Left ventricle myocardium superior (tissue), 1 donor: Measurements from ENCODE around the gene BLOC1S4. TPM values are rescaled to one million over a fixed set of nuclear protein-coding genes. Genes with fewer than 3 reads are reported as not detected.
"Not testable (repeated sequence)": the region's sequence is repeated elsewhere in the genome, so short reads cannot be mapped to it uniquely, and the experiment has no call there.

Source experiments
- ATAC-seq: fragments of 200-7000 bp; cut with Tn5 transposase; one replicate; pipeline ENCODE4 v1.9.1; 2020; ENCODE audit warnings: mild to moderate bottlenecking, moderate library complexity
- DNase-seq: peaks from one replicate; pipeline ENCODE4 v3.0.0-alpha.2; 2020
- intact Hi-C: fragments of 100-400 bp; cut with micrococcal nuclease; formaldehyde crosslinking; loops from one replicate; pipeline ENCODE4 v1.11.0; 2022
- total RNA-seq: library from RNA; stranded (reverse); fragmentation: NEBNext Ultra II Directional; extraction: Animal tissue kit (Norgen Biotek cat#: 25700); gene quantifications from one replicate; pipeline ENCODE4 v1.2.1, GENCODE V29; 2021
- donor health status: DM: no; HTN: yes; CAD: no; lungs with severe emphysema.

Gene BLOC1S4
- total RNA-seq, 1 donor from 2014 or later = 7.3 TPM

DNA sequence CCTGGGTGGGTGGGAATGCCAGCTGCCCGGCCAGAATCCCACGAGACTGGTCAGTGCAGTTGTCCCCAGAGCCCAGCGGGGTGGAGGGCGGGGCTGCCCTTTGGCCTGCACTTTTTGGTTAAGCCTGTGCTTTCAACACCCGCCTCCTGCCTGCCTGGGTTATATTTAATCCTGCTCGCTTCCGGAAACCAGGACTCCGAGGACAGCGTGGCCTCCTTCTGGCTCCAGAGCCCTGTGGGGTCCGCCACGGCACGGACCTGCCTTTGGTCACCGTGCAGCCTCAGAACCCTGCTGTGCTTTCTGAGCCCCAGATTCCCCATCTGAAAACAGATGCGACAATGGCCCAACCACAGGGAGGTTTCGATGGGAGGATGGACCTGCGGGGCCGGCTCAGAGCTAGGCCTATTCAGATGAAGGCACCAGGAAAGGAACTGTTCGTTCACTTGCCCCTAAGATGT lies 37.2 kb downstream of the BLOC1S4 start:
- DNase-seq (peak; percentile 65), ATAC-seq (peak; percentile 24)
- intact Hi-C loops = no loop called here

GRCh38 chr4:6753891-6754290 lies 37.9 kb downstream of the BLOC1S4 start:
- ATAC-seq = no peak
- intact Hi-C loops = no loop called here
- no peak for DNase-seq

DNA sequence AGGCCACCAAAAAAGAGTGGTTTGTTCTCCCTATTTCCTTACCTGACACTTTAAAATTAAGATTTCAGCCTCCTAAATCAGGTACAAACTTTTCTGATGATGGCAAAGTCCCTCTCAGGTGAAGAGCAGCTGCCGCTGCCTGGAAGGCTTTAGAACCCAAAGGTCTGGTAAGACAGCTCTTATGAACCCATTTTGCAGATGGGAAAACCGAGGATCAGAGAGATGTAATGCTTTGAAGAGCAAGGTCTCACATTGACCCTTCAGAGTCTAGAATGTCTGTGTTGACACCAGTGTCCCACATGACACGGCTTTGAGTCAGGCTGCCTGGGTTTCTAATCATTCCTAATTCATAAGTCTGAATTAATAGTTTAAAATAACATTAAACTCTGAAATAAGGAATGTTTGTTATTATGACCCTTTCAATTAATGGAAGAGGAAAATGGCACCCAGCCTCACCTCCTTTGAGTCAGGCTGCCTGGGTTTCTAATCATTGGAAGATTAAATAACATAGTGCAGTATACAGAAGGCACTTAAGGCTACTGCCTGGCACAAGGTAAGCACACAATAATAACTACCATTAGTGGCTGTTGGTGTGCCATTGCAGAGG lies 38.6 kb downstream of the BLOC1S4 start:
- intact Hi-C loops = no loop called here
- ATAC-seq (no peak), DNase-seq (no peak)

DNA sequence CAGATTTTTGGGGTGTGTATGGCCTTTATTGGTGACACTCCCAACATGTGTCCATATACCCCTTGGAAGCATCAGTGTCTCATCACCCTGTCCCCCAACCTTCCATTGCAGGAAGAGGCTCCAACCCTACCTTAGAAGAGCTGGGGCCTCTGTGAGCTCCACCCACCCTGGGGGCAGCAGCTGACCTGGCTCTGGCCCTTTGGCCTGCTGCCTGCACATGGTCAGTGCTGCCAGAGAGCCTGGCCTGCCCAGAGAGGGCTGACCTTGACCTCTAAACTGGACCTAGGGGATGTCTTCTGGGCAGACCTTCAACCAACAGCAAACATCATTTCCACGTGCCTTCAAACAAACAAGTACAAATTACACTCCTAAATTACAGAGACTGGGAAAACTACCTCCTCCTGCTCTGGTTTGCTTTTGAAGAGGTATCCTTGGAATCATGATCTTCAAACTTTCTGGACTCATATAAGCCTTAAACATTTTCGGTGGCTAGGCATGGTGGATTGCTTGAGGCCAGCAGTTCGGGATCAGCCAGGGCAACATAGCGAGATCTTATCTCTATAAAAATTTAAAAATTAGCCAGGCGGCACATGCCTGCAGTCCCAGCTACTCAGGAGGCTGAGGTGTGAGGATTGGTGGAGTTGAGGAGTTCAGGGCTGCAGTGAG lies 39.2 kb downstream of the BLOC1S4 start:
- no peak for DNase-seq
- ATAC-seq = no peak
- intact Hi-C loops = no loop called here

DNA sequence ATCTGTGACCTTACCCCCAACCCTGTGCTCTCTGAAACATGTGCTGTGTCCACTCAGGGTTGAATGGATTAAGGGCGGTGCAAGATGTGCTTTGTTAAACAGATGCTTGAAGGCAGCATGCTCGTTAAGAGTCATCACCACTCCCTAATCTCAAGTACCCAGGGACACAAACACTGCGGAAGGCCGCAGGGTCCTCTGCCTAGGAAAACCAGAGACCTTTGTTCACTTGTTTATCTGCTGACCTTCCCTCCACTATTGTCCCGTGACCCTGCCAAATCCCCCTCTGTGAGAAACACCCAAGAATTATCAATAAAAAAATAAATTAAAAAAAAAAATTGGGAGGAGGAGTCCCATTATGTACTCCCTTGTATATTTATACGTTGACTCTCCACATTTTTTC lies 40.4 kb downstream of the BLOC1S4 start:
- ATAC-seq, intact Hi-C loops, DNase-seq: not testable (repeated sequence)

DNA sequence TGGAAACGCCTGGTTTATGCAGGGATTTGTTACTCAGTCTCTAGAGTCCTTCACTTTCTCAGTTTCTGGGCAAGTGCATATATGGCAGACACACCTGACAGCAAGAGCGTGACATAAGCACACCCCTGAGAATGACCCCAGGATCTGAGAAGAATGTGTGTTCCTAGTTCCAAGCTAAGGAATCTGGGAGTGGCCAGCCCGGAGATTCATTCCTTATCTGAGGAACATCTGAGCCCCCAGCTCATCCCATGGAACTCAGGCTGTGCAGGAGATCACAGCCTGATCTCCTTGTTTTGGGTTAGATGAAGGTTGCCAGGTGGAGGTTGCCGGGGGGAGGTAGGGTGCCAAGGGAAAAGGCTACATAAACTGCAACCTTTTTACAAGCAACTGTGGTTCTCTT lies 42.8 kb downstream of the BLOC1S4 start:
- intact Hi-C loops = no loop called here
- DNase-seq (no peak), ATAC-seq (no peak)

DNA sequence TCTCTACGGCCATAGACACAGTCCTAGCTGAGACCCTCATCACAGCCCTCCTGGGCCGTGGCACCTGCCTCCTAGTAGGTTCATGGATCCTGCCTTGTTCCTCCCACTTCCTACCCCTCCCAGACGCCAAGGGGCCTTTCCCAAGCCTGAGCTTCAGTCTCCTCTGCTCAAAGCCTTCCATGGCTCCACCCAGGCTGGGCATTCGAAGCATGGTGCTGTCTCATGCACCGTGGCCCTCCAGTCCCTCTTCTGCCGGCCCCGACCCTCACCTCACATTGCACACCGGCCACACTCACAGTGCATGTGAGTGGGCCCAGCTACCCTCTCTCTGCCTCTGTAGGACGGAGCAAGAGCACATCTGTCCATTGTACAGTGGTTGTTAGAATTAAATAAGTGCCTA lies 44.9 kb downstream of the BLOC1S4 start:
- intact Hi-C loops = no loop called here
- ATAC-seq (no peak), DNase-seq (no peak)

- intact Hi-C loops = no loop called here
- ATAC-seq (no peak), DNase-seq (no peak)
Observed at GRCh38 chr4:6761649-6762615, 46.0 kb downstream of the BLOC1S4 start.

DNA sequence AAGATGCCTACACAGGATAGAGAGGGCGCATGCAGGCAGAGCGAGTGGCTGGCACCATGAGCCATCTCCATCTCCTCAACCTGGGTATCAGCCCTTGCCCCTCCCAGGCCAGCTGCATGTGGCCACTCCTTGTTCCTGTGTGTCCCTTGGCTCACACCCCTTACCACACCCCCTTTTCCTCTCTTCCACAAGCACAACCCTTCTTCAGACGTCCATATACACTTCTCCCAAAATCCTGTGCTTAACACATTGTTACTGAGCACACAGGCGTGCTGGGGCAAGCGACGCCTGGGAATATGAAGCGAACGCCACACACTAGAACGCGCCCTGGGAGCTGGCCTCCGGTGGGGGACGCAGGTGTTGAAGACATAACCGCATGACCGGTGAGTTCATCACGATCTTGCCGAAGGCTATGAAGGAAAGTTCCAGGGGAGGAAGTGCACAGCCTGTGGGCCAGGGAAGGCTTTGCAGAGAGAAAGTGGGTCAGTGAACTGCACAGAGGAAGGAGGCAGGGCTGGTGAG lies 47.4 kb downstream of the BLOC1S4 start:
- no peak for ATAC-seq
- intact Hi-C loops = no loop called here
- no peak for DNase-seq

DNA sequence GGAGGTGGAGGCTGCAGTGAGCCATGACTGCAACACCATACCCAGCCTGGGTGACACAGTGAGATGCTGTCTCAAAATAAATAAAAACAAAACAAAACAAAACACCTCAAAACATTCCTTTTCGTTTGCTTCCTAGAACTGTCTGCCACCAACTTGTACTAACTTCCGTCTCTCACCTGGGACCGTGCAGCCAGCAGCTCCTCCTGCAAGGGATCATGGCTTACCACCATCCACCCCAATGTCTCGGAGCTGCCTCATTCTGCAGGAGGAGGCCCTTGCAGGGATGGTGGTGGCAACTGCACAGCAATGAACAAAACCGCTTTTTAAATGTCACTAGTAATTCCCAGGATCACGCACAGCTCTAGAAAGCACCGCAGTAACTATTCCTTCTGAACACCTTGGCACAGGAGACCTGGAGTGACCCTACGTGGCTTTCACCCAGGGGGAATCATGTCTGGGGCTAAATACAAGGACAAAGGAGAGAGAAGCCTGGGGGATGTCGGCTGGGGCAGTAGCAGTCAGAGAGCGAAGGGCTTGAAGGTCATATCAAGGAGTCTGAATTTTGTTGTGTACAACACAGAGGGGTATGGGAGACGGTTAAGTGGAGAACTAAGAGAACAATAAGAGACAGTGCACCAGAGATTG lies 49.1 kb downstream of the BLOC1S4 start:
- ATAC-seq (no peak), DNase-seq (no peak)
- intact Hi-C loops = no loop called here

DNA sequence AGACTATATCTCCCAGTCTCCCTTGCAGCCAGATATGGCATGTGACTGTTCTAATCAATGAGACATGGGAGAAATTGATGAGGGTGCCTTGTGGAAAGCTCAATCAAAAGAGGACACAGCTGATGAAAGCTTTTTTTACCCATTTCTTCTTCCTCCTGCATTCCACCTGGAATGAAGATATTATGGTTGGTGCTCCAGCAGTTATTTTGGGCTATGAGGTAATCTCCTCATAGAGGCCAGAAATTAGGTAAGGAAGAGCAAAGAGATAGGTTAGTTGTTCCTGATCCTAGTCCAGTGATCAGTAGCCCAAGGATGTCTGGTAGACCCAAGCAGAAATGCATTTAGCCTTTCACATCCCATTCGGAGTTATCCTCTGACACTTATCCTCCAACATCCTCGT lies 49.7 kb downstream of the BLOC1S4 start:
- intact Hi-C loops = no loop called here
- ATAC-seq (no peak), DNase-seq (no peak)

Other genes with a start within 250 kb of the BLOC1S4 start
- gene PPP2R2C, start 243.6 kb upstream of the BLOC1S4 start, total RNA-seq = 8.6 TPM
- 17.7 TPM for gene MAN2B2, start 141.0 kb upstream of the BLOC1S4 start, total RNA-seq
- 226 TPM for gene MRFAP1, start 75.5 kb upstream of the BLOC1S4 start, total RNA-seq
- gene S100P, start 22.3 kb upstream of the BLOC1S4 start, total RNA-seq = 1.1 TPM
- 42.9 TPM for gene MRFAP1L1, start 6.3 kb upstream of the BLOC1S4 start, total RNA-seq
- 79.8 TPM for gene KIAA0232, start 66.6 kb downstream of the BLOC1S4 start, total RNA-seq
- gene TBC1D14, start 193.7 kb downstream of the BLOC1S4 start, total RNA-seq = 40.4 TPM